ENCODE measurements around the gene TMIE.

The TMIE gene

DNA sequence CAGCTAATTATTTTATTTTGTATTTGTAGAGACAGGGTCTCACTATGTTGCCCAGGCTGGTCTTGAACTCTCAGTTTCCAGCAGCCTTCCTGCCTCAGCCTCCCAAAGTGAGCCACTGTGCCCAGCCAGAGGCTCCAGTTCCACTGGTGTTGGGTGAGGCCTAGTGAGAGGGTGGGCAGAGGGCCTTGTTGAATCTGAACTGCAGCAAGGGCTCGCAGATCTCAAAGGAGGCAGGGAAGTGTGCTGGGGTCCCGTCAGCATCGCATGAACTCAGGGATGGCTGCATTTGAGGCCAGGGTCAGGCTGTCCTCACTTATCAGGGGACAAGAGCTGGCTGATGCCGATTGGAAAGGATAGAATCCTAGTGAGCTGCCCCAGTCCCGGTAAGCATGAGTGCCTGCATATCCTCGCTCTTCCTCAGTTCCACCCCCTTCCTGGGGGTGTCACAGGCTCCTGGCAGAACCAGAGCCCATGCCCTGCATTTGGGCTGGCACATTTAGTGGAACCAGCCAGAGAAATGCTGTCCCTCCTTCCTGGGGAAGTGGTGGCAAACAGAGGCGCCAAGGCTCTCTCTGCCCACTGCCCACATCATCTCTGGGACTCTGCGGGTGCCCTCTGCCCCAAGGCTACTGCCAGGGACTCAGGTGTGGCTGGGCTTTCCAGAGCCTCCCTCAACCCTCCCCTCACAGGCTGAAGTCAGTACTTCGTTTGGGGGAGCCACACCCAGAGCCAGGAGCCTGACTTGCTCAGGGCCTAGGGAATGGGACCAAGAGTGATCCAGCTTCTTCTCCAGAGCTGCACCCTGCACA, 31.8 kb upstream of the TMIE start:
- DNase-seq, result no peak

DNA sequence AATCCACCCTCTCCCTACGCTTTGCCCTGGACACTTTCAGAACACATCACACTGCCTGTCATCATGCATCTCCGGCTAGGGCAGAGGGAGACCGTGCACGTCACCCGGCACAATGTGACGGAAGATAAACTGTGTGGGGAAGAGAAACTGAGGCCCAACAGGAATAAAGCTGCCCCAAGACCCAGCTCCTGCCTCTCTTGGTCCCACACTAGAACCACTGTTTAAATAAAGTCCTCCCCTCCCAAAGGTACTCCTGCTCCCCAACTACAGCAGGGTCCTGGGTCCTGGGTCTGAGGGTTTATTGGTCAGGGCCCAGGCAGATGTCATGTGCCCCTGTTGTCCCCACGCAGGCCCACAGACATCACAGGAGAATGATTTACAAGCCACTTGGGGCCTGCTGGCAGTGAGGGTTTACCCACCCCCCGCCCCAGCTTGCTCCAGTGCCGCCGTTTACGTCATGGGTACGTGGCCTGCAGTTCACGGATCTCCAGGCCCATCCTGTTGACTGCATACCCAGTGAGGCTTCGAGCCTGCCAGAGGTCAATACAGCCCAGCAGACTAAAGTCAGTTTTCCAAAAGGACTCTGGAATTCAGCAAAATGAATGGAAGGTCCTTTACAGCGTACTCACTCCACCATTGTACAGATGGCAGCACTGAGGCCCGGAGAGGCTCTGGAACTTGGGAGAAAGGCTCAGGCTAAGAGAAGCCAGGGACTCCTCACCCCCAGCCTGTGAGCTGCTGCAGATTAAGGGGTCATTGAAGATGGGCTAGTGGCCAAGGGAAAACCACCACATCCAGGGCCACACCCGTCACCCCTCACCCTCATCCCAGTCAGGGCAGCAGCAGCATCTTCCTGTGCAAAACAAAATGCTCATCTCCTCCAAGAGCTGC, 30.9 kb upstream of the TMIE start:
- DNase-seq, result no peak

GRCh38 chr3:46670891-46671427, 30.2 kb upstream of the TMIE start:
- no peak for DNase-seq

GRCh38 chr3:46671541-46672348, 29.4 kb upstream of the TMIE start:
- no peak for DNase-seq

- DNase-seq, result no peak
These were observed 28.9 kb upstream of the TMIE start for GRCh38 chr3:46672349-46672695.

- no peak for DNase-seq
These were observed 27.8 kb upstream of the TMIE start for GRCh38 chr3:46673151-46674030.

GRCh38 chr3:46674031-46674845, 27.0 kb upstream of the TMIE start:
- no peak for DNase-seq

DNA sequence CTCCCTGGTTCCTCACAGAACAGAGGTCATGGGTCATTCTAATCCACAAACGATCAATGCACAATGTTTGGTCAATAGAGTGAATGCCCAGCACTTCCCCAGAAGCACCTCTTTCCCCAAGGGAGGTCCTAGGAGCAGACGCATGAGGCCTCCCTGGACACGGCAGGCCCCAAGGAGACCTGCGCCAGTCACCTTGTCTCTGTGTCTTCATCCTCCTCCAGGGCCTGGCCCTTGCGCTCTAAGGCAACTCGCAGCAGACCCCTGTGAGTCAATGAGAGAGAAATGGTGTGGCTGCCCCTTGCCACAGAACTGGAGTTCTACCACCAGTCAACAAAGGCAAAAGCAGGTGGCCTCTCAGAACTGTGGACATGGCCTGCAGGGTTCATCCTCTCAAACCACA, 25.8 kb upstream of the TMIE start:
- no peak for DNase-seq

DNA sequence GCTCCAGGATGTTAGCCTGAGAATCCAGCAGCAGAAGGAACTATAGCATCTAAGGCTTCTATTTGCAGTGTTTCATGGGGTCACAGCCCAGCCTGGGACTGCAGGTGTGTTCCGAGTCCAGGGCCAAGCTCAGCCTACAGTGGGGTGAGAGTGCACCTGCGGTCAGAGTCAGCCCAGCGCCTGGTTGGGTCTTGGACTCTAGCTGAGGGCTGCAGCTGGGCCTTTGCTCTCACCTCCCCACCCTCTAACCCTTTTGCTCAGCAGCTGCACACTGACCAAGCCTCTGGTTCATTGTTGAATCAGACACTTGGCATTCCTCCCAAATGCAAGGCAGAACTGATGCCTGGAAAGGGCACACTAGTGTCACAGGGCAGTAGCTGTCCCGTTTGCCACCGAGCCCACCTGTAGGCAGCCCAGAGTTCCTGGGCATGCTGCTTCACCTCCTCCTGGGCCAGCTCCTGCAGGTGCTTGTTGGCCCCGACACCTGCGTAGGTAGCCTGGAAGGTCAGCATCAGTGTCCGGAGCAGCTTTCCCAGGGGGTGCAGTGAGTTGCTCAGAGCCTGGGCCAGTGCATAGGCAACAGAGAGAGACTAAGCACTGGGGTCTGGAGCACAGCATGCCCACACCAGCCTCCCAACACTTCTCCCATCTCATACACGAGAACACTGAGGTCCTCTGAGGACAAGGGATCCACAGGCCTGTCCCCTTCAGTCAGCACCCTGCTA, 25.2 kb upstream of the TMIE start:
- DNase-seq, result no peak

DNA sequence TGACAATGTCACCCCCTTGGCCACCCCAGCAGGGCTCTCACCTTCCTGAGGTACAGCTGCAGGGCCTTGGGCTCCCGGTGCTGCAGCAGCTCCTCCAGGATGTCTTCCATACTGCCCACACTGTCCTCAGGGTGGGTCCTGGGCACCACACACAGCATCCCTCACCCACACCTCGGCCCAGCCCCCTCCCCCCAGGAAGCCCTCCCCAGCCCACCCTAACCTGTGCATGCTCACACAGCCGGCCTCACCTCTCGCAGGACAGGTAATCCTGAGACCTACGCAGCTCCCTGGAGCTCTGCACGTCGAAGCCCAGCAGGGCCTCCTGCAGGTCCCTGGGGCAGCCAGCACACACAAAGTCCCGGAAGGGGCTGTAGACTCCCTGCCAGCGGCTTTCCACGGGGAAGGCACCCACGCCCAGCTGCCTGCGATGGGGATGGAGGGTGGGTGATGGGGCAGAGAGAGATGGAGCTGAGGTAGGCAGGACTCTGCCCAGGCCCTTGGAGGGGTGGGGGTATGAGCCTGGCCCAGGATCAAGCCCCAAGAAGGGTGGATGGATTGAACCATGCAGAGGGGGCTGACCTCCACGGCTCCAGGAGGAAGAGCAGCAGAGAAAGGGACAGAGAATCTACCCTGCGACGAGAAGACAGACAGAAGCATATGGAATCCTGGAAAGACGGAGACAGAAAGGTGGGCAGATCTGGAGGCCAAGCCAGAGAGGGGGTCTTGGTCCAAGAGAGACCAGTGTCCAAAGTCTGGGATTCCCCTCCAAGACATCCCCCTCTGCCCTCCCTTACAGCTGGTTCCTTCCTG, 24.4 kb upstream of the TMIE start:
- no peak for DNase-seq

- DNase-seq, result no peak
These were observed 23.8 kb upstream of the TMIE start for GRCh38 chr3:46677411-46677726.

GRCh38 chr3:46678280-46678679, 22.9 kb upstream of the TMIE start:
- DNase-seq, result no peak

DNA sequence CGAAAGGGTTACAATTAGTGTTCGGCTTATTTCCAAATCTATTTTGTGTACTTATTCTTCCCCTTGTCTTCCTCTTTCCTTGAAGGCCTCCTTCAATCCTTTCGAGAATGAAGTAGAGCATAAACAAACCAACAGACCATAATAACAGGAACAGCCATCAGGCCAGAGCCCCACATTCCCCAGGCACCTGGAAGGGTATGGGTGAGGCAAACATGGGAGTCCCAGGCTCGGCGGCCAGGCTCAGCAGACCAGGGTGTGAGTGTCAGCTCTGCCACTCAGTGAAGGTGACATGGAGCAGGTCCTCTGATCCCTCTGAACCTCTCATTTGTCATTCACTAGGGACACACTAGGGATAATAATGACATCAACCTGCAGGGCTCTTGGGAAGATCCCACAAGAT, 21.5 kb upstream of the TMIE start:
- no peak for DNase-seq

DNA sequence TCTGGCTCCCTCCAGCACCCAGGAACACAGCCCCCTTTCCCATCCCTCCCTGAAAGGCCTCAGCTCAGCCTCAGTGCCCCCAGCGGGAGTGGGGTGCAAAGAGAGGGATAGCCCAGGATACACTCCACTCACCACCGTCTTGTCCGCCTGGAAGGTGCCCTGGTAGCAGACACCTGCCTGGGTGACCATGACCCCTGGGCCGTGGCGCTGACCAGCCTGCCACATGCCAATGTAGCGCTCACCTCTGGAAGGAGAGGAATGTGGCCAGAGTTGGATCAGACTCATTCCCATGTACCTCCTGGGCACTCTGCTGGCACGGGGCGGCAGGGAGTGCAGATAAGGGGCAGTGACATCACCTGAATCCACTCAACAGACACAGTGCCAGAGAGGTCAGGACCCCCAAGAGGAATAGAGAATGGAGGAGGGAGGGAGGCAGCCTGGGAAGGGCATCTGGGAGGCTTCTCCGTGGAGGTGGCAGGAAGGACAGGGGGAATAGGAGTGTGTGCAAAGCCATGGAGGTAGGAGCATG, 20.8 kb upstream of the TMIE start:
- DNase-seq, result no peak

- DNase-seq, result no peak
These were observed 19.8 kb upstream of the TMIE start for GRCh38 chr3:46681387-46681786.

- no peak for DNase-seq
These were observed 19.2 kb upstream of the TMIE start for GRCh38 chr3:46681856-46682540.

DNA sequence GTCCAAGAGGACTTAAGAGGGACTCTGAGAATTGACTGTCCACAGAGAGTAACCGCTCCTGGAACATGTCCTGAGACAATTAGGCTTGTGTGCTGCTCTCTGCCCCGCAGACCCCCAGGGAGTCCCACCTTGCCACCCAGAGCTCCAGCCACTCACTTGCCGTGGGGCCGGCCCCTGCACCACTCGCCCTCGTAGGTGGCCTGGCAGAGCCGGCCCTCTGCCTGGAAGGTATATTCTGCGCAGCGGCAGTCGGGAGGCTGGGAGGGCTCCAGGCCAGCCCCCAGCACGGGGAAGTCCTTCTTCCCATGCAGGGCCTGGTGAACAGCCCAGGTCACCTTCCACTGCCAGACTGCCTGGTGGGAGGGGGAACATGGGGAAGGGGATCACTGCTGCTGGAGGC, 18.2 kb upstream of the TMIE start:
- no peak for DNase-seq

DNA sequence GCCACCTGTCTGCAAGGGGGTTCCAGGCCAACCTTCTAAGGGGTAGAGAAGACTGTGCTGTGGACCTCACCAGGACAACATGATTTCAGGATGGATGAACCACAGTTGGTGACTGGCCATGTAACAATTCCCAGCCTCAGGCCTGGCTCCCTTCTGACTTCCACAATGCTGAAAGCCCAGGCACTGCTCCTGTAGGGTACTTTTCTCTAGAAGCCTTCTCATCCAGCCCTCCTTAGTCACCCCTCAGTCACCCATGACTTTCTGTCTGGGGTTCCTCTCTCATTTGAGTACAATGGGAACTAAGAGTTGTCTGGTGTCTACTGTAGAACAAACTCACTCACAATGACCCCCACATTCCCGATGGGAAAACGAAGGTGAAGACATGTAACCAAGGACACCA, 16.3 kb upstream of the TMIE start:
- DNase-seq, result no peak

GRCh38 chr3:46685446-46685845, 15.7 kb upstream of the TMIE start:
- no peak for DNase-seq
